HL-60 (cell line): ENCODE measurements around the gene ARSJ.

Experiments used
- SPI1 ChIP-seq: IDR thresholded peaks from 2 replicates; pipeline ENCODE4 v1.6.1; 2012; ENCODE audit warnings: low read depth, mild to moderate bottlenecking, borderline replicate concordance
- TF ChIP-seq, protein P1 (sequence below): IDR thresholded peaks from one replicate; pipeline ENCODE4 v1.5.1; 2011; ENCODE audit warnings: low read length, control low read depth, inconsistent platforms; ENCODE audit not compliant: insufficient read depth

DNA sequence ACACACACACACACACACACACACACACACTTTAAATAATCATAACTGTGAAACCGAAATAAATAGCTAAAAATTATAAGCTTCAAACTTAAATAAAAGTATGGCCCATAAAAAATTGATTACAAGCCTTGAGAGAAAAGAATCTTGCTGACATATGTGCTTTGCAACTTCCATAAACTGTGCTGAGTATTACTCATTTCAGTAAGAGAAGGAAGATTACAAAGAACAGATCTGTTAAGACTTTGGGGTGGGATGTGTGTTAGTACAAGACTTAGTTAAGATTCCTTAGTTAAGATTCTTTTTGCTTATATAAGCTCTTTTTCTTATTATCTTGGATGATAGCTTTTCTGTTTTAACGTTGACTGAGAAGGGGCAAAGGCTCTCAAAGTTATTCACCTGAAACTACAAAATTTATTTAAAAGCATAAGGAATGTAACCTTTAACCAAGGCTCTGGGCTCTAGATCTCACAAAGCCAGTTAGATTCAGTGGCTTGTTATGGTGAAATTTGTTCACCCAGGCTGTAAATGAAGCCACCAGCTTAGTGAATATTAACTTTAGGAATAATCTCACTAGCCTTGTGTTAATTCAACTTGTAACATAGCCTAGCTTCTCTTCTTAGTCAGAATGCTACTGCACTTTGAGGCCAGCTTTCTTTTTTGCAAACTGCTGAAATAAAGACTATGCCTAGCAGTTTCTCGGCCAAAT is 58.2 kb downstream of the ARSJ start:
- TF ChIP-seq, protein P1, sequence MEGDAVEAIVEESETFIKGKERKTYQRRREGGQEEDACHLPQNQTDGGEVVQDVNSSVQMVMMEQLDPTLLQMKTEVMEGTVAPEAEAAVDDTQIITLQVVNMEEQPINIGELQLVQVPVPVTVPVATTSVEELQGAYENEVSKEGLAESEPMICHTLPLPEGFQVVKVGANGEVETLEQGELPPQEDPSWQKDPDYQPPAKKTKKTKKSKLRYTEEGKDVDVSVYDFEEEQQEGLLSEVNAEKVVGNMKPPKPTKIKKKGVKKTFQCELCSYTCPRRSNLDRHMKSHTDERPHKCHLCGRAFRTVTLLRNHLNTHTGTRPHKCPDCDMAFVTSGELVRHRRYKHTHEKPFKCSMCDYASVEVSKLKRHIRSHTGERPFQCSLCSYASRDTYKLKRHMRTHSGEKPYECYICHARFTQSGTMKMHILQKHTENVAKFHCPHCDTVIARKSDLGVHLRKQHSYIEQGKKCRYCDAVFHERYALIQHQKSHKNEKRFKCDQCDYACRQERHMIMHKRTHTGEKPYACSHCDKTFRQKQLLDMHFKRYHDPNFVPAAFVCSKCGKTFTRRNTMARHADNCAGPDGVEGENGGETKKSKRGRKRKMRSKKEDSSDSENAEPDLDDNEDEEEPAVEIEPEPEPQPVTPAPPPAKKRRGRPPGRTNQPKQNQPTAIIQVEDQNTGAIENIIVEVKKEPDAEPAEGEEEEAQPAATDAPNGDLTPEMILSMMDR = no peak
- TF ChIP-seq SPI1 = no peak
